GM13977 (cell line): ENCODE measurements around the gene OR52N2.

Experiments
- DNase-seq: peaks from one replicate; pipeline ENCODE4 v3.0.0; 2012; ENCODE audit warnings: low spot score
- CTCF ChIP-seq: IDR thresholded peaks from 2 replicates; pipeline ENCODE4 v1.5.1; 2012; ENCODE audit warnings: mild to moderate bottlenecking, control low read depth; ENCODE audit not compliant: insufficient read depth; ENCODE audit errors: extremely low read depth, missing control alignments
- in situ Hi-C: fragments of 300-500 bp; cut with MboI; formaldehyde crosslinking; loops from one replicate; pipeline ENCODE4 v1.12.0; 2022; ENCODE audit warnings: low sequenced_read_pairs, low pct_unique_long_range_greater_than_20kb, mixed read lengths, inconsistent platforms; ENCODE audit not compliant: unreplicated experiment

The OR52N2 gene

GRCh38 chr11:5837695-5838094 lies 29.0 kb downstream of the OR52N2 start:
- TF ChIP-seq CTCF: no peak
- DNase-seq: no peak
- in situ Hi-C loops: no loop called here

- in situ Hi-C loops: no loop called here
These were observed 33.1 kb downstream of the OR52N2 start, which contains the start of gene OR52E6 for GRCh38 chr11:5841797-5842196. Gene OR52E6 (minus strand): TSS chr11:5841897. CDS start chr11:5841897, 0 bp downstream.

GRCh38 chr11:5846701-5847100 lies 38.0 kb downstream of the OR52N2 start:
- in situ Hi-C loops: no loop called here
- DNase-seq: no peak
- no peak for TF ChIP-seq CTCF

More at GRCh38 chr11:5841797-5842196, 33.1 kb downstream of the OR52N2 start, which contains the start of gene OR52E6:
- no peak for DNase-seq
- no peak for TF ChIP-seq CTCF

- DNase-seq: no peak
- no peak for TF ChIP-seq CTCF
- in situ Hi-C loops: no loop called here
These were observed 39.0 kb downstream of the OR52N2 start for GRCh38 chr11:5847711-5848110.

- in situ Hi-C loops: no loop called here
- TF ChIP-seq CTCF: no peak
- DNase-seq: no peak
These were observed 42.3 kb downstream of the OR52N2 start for GRCh38 chr11:5851002-5851401.

GRCh38 chr11:5857590-5857989 lies 48.9 kb downstream of the OR52N2 start, which contains the start of gene OR52E8:
Gene OR52E8 (minus strand): TSS chr11:5857690. CDS start chr11:5857690, 0 bp downstream.
- DNase-seq: no peak
- in situ Hi-C loops: no loop called here
- TF ChIP-seq CTCF: no peak

- in situ Hi-C loops: no loop called here
- DNase-seq: no peak
- no peak for TF ChIP-seq CTCF
These were observed 57.1 kb downstream of the OR52N2 start for GRCh38 chr11:5865826-5866225.
